Stimulated activated naive CD8-positive, alpha-beta T cell treated with anti-CD3 and anti-CD28 coated beads, Interleukin-15, Interleukin-2, amounts not matched to agents 100 U/mL and 50 U/mL, for 24 hours (primary cell): Measurements from ENCODE around the gene CPNE2.
A peak's percentile ranks its signal among the peaks of the same experiment; 100 is the strongest.
"Not testable (repeated sequence)": the region's sequence is repeated elsewhere in the genome, so short reads cannot be mapped to it uniquely, and the experiment has no call there.

Experiments used
- ATAC-seq: fragments of 150-1000 bp; cut with Tn5 transposase; one replicate; pipeline ENCODE4 v1.10.0; 2021
- DNase-seq: peaks from one replicate; pipeline ENCODE4 v3.0.0; 2021

CPNE2 gene

DNA sequence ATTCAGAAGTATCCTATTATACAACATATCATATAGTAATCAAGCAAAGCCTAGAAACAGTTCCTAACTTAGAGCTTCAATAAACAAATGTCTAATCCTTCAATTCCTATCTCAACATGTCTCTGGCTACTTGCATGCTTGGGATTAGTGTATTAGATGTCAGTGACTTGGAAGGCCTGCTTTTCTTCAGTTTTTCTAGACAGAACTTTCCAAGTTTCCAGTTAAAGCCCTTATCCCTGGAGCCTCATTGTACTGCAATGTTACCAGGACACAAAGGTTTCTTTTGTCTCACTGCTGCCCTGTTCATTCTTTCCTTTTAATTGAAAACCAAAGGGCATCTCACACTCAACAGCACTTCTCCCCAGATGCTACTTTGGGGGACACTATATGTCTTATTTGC lies 76.9 kb downstream of the CPNE2 start:
- ATAC-seq, result no peak

DNA sequence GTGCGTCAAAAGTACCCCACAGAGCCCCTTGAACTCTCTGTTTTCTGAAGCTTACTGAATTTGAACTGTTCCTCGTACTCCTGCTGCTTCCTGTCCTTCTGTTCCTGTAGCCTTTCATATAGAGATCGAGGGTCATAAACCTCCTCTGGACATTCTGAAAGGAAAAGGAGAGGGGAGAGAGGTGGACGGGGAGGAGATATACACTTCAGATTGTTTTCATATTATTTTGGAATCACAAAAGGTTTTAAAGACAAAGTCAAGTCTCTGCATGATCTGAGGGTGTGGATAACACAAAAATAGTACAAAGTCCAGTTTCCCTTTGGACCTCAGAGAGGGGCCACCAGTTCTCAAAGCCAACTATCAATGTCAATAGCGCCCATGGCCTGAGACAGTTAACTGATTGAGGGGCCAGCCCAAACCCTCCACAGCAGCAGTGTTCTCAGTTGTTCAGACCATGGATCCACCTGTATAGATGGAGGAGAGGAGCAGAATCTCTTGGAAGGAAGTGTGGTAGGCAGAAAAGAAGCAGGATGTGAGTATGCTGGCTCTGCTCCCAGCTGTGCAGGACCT lies 80.4 kb downstream of the CPNE2 start:
- DNase-seq, result no peak

More for the DNA sequence above, 76.9 kb downstream of the CPNE2 start:
- no peak for DNase-seq

DNA sequence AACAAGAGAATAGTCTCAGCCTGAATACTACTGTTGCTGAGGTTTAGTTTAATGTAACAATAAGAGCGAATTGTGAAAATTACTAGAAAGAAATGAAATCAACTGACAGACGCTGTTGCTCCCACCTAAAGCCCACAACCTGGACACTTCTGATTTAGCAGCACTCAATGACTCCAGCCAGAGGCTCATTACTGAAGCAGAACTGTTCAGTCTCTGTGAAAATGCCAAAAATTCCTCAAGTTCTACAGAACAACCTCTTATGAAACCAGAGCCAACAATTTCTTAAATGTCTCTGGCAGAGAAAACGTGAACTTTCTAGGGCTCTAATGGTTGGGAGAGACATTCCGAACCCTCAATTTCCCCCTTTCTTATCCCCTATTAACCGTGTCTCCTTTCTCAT lies 83.5 kb downstream of the CPNE2 start:
- DNase-seq (no peak), ATAC-seq (no peak)

More for the DNA sequence above, 80.4 kb downstream of the CPNE2 start:
- ATAC-seq, result no peak

DNA sequence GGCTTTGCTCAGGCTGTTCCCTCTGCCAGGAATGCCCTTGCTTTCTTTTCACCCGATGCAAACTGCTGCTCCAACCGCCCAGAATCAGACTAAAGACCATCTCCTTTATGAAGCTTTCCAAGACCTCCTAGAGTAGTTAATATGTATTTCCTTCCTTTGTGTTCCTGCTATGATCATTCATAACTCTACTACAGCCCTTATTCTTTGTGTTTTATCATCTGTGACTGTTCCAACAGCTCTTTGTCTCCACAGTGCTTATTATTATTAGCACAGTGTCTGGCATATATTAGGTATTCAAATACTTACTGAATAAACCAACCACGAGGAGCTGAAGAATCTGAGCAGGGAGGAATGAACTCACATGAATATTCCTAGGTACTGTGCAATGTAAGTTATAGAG lies 85.8 kb downstream of the CPNE2 start:
- ATAC-seq (no peak), DNase-seq (no peak)

DNA sequence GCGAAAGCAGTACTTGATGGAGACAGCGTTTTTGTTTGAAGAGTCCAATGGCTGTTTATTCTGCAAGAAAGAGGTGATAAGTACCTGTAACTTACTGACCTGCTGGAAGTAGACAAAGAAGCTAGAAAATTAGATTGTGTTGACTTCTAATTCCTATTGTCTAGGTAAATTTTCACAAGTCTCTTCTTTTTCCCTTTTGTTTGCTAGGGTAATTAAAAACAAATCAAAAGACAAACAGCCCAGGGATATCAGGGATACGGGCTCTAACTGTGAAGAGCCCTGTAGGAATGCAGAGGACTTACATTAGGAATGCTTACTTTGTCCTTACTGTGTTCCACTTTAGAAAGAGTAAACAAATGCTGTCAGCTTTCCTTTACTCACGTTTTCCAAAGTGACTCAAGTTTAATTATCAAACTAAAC lies 86.4 kb downstream of the CPNE2 start:
- DNase-seq, result no peak
- no peak for ATAC-seq

DNA sequence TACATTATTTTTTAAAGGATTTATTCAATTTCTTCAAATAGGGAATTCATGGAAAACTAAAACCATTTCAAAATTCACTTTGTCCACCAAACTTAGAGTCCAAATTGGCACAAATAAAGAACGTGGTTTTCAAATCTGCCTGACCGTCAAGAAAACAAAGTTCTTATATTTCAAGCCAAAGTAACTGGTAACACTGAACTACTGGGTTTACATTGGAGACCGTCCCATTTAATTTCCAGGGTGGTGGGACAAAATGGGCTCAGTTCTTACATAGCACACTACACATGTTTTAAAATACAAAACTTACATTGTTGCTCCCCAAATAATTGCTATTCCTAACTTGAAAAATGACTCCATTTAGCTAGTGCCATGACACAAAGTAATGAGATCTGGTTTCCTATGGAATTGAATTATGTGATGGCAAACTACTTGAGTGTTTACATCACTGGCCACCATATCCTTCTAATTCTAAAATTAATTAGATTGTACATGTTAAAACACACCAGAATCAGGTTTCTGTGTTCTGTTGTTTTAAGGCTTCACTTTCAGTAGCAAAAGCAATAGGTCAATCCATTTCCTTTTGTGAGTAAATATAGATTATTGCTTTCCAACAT lies 86.9 kb downstream of the CPNE2 start:
- ATAC-seq (no peak), DNase-seq (no peak)

DNA sequence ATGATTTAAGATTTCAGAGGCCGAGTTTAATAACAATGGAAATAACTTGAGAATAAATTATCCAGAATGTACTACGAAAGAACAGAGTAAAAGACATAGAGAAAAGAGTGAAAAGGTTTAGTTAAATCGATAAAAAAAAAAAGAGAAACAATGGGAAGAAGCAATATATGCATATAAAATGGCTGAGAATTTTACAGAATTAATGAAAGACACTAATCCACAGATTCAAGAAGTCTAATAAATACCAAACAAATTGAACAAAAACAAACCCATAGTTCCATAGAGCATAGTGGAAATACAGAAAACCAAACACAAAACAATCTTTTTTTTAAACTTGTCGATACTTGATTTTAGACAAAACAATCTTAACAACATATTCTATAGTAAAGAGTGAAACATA lies 91.7 kb downstream of the CPNE2 start:
- DNase-seq, result no peak
- no peak for ATAC-seq

DNA sequence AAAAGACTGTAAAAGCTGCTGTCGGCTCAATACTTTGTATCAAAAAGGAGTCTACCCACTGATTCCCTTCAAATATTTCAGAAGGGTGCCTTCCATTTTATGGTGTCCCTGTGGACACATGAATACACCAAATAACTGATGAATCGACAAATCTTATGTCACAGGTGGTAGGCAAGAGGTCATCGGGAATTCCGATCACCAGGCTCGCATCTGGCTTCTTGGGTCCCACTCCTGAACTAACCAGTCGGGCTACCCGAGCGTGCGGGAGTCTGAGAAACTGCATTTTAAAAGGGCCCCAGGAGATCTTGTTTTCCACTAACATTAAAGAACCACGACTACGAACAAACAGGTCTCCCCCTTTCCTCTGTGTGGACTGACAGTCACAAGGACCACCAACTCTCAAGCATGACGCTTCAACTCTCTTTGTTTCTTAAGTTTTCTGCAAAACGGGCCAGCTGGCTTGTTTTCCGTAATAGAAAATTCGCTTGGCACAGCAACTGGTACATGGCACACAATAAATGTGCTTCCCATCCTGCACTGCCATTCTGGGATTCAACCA lies 92.6 kb downstream of the CPNE2 start:
- DNase-seq (no peak), ATAC-seq (no peak)

DNA sequence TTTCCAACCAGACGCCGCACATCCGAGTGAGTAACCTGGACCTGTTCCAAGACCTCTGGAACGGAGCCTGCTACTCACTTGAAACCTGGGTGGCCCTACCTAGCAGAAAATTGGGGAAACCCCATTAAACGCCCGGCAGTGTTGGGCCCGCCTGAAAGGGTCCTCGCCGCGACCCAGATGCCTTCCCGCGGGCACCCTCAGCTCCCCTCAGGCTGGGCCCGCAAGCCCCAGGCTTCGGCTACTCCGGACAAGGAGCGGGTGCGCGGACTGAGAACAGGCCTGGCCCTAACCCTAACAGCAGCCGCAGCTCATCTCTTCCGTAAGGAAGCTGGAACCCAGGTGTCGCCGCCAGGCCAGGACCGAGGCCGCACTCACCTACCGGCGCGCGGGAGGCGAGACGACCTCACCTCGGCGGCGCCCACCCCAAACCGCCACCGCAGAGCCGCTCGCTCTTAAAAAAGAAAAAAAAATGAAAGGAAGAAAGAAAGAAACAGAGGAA lies 93.1 kb downstream of the CPNE2 start:
- ATAC-seq (peak; percentile 16), DNase-seq (no peak)

DNA sequence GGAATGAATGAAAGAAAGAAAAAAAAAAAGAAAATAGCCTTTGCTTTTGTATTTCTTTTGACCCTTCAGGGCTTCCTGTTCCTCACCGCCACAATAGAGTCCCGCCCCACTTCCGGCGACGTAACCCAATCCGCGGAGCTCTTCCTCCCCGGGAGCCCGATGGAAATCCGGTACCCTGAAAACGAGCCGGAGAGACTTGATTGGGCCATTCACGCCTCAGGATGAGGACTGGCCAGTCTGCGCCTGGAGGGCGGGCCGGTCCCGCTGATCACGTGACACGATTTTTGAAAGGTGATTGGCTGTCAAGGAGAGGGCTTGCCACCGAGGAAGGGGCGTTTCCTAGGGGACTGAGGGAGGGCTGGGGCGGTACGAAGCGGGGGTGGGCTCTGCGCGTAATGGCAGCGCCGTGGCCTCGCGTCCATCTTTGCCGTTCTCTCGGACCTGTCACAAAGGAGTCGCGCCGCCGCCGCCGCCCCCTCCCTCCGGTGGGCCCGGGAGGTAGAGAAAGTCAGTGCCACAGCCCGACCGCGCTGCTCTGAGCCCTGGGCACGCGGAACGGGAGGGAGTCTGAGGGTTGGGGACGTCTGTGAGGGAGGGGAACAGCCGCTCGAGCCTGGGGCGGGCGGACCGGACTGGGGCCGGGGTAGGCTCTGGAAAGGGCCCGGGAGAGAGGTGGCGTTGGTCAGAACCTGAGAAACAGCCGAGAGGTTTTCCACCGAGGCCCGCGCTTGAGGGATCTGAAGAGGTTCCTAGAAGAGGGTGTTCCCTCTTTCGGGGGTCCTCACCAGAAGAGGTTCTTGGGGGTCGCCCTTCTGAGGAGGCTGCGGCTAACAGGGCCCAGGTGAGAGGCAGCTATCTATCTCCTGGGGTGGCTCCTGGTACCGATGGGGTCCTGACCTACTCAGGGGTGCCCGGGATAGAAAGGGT lies 93.8 kb downstream of the CPNE2 start, which contains the start of the genes PSME3IP1 and RSPRY1:
PSME3IP1 (minus strand) TSS at position 95 of the 927 bp plus-strand sequence. CDS start 12,185 bp downstream, outside the sequence.
RSPRY1 (plus strand) TSS at position 385 of the 927 bp plus-strand sequence. CDS start 18,330 bp downstream, outside the sequence.
- peak; percentile 98 for DNase-seq
- peak; percentile 95 for ATAC-seq

DNA sequence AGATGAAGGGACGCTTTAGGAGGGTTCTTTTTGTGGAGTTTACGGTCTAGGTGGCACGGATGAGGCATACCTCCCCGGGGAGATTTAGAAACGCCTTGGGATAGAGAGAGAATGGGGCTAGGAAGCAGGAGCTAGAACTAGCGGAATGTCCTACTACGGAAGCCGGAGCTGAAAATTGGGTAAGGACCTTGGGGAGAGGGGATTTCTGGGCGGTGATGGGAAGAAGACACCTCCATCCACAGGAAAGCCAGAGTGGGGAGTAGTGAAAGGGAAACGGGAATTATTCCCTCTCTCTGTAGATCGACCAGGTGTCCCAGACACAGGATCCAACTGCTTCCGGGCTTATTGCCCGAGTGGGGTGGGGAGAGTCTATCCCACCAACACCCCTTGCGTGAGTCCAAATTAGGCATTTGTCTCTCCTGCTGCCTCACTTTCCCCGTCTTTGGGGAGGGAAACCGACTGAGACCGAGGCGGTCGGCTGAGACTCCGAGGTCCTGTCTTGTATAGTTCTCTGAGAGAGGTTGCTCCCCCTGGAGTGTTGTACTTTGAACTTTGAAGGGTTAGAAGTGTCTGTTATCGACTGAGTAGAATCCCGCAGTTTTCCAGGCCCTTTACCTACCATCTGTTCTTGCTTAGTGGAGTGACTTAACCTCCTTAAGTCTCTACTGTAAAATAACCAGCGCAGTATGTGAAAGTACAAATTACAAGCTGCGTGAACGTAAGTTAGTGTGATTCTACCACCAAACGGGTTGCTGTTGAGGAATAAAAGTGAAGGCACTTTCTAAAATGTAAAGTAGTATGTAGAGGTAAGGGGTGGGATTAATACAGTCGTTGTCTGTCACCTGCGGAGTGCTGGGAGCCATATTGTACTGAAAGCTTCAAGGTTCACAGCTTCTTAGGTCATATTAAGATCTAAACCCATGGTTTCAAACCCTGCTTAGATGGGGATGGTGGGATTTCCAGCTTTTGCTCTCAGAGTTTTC lies 94.8 kb downstream of the CPNE2 start:
- ATAC-seq (no peak), DNase-seq (peak; percentile 28)

DNA sequence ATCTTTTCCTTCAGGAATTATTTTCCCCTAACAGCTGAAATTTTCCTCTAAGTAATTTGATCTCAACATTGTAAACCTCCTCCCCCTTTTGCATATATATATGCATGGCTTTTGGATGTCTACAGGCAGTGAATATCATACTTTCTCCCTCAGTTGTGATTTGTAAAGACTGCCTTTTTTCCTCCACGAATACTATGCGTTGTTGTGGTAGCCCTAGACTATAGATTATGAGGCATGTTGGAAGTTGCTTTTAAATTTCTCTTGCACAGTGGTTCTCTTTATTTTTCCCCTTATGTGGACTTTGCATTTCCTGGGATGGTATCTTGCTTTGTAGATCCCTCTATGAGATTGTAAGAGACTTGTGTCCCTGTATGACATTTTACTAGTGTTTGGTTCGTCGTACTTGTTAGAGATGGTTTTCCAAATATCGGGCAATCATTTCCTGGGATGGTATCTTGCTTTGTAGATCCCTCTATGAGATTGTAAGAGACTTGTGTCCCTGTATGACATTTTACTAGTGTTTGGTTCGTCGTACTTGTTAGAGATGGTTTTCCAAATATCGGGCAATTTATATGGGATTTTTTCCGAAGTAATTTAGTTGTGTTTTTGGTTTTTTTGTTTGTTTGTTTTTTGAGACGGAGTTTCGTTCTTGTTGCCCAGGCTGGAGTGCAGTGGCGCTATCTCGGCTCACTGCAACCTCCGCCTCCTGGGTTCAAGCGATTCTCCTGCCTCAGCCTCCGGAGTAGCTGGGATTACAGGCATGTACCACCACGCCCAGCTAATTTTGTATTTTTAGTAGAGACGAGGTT lies 95.7 kb downstream of the CPNE2 start:
- ATAC-seq, DNase-seq: not testable (repeated sequence)

DNA sequence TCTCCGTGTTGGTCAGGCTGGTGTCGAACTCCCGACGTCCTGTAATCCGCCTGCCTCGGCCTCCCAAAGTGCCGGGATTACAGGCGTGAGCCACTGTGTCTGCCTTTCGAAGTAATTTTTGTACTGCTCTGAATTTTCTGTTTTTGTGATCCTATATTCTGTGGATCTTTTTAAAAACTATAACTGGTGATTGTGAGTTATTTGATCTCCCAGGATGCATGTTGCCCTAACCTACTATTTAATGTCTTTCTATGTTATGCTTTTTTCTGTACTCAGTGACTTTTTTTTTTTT lies 96.3 kb downstream of the CPNE2 start:
- ATAC-seq, result no peak
- DNase-seq, result no peak

DNA sequence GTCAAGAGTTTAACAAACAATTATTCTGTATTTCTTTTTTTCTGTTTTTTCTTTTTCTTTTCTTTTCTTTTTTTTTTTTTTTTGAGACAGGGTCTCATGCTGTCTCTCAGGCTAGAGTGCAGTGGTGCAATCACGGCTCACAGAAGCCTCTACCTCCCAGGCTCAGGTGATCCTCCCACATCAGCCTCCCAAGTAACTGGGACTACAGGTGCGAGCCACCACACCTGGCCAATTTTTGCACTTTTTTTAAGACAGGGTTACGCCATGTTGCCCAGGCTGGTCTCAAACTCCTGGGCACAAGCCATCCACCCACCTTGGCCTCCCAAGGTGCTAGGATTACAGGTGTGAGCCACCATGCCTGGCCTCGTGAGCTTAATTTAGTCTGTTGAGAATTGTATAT lies 97.1 kb downstream of the CPNE2 start:
- not testable (repeated sequence) for DNase-seq, ATAC-seq

DNA sequence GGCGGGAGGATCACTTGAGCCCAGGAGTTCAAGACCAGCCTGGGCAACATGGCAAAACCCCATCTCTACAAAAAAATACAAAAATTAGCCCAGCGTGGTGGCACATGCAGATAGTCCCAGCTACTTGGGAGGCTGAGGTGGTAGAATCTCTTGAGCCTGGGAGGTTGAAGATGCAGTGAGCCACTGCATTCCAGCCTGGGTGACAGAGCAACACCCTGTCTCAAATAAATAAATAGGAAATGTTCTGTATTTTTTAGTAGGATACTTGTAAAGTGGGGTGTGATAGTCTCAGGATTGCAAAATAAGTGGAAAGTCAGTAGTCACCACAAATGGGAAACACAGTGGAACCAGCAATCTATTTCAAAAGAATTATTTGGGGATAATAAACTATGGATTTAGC lies 97.8 kb downstream of the CPNE2 start:
- DNase-seq, result no peak
- no peak for ATAC-seq

DNA sequence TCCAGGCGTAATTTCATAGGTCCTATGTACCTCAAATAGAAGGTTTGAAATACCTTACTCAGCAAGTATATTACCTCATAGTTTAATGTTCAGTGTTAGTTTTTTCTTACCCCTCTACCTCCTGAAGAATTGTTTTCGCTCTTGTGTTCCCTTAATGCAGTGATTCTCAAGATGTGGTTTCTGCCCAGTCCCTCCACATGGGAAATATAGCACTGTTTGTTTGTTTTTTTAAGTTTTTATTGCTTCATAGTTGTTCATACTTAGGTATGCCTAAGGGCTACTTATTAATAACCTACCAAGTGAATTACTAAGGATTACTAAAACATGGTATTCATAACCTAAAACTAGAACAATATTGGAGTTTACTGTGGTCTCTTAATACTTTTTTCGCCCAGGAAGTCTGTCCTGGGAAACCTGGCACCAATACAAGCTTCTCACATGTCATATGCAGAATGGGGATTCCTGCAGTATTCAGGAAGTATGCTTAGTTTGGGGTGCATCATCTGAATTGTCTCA lies 98.7 kb downstream of the CPNE2 start:
- ATAC-seq (no peak), DNase-seq (no peak)

DNA sequence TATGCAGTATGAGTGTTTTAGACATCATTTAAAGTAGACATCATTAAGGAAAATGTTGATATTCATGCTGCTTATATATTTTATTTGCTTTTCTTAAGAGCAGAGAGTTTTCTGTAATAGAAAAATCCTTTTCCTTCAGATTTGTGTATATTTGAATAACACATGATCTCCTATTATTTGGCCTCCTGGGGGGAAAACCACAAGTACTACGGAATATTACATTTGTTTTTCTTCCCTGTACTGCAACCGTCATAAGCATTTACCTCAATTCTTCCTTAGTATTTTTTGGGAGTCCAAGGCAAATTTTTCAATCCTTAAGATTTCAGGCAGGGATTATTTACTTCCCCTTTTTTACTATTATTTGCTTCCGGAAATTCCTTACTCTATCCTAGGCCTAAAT lies 99.8 kb downstream of the CPNE2 start:
- ATAC-seq (no peak), DNase-seq (no peak)

DNA sequence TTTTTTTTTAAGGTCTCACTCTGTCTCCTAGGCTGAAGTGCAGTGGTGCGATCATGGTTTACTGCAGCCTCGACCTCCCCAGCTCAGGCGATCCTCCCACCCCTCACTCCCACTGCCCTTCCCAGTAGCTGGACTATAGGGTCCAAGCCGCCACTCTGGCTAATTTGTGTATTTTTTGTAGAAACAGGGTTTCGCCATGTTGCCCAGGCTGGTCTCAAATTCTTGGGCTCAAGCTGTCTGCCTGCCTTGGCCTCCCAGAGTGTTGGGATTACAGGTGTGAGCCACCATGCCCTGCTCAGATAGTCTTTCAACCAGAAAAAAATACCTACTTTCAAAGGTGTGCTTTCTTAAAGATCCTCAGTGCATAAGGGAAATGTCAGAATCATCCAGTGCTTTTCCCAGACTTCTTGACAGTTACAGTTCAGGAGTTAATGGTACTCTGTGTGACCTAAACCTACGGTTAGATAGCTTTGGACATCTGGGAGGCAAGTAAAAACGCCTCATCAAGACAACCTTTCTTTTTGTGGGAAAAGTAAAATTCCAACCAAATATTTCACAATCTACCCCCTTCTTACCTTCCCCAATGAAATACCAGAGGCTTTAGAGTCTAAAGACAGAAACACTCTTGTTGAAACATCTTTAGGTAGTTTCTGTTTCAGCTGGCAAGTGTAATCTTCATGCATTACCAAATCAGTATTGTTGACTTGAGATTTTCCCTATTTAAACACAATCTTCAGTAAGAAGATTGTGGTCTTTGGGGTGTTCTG lies 100.5 kb downstream of the CPNE2 start:
- ATAC-seq, result no peak
- DNase-seq, result no peak

DNA sequence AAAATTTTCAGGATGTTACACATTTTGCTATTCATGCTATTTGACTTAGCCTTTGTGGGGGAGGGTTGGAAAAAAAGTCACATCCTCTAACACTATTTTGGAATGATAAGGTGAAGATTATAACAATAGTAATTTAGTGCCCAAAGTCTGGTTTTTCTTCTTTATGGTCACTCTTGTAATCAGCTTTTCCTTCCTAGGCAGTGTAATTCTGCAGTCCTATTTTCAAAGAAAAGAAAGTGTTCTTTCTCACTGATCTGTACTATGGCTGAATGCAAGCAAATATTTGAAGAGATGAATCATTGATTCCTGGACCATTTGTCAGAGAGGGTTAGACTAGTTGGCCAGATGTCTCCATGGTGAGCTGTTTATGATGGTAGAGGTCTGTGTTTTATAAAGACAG lies 102.1 kb downstream of the CPNE2 start:
- ATAC-seq (peak; percentile 40), DNase-seq (no peak)
